Measurements from ENCODE around the gene GDPD5.

Gene GDPD5

DNA sequence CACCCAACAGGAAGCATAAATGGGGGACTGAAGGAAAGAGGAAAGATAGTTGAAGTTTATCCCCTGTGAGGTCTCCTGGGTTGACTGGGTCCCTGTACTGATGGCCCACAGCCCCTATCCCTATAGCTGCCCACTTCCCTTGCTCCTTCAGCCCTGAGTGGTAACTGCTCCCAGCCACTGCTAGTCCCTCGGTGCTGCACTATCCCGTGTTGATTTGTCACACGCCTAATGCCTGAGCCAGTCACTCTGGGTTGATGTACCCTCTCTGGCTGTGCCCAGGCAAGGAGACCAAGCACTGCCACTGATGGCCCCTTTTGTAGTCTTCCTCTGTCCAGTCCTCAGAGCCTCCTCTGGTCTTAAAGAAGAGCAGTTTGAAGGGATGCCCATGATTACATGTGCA is 9.6 kb downstream of the GDPD5 start:
- no peak for FAIRE-seq
- no peak for DNase-seq (ENCODE audit: low spot score)

- FAIRE-seq (no peak), DNase-seq (ENCODE audit: low spot score) (no peak)
Measured at GRCh38 chr11:75514596-75514995, 11.1 kb downstream of the GDPD5 start.

GRCh38 chr11:75513250-75513649 is 12.5 kb downstream of the GDPD5 start:
- no peak for DNase-seq (ENCODE audit: low spot score)
- no peak for FAIRE-seq

DNA sequence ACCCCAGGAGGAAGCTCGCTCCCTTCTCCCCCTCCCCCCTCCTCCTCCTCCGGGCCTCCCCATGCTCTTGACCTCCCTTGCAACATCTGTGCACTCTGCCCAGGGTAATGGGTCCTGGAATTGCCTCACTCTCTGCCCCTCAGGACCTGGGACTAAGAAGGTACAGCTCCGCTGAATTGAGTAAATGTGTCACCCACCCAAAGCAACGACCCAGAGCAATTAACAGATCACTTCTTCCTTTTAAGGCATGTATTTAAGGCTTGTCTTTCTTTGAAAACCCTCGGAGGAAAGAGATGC is 15.1 kb downstream of the GDPD5 start:
- FAIRE-seq (no peak), DNase-seq (ENCODE audit: low spot score) (no peak)

DNA sequence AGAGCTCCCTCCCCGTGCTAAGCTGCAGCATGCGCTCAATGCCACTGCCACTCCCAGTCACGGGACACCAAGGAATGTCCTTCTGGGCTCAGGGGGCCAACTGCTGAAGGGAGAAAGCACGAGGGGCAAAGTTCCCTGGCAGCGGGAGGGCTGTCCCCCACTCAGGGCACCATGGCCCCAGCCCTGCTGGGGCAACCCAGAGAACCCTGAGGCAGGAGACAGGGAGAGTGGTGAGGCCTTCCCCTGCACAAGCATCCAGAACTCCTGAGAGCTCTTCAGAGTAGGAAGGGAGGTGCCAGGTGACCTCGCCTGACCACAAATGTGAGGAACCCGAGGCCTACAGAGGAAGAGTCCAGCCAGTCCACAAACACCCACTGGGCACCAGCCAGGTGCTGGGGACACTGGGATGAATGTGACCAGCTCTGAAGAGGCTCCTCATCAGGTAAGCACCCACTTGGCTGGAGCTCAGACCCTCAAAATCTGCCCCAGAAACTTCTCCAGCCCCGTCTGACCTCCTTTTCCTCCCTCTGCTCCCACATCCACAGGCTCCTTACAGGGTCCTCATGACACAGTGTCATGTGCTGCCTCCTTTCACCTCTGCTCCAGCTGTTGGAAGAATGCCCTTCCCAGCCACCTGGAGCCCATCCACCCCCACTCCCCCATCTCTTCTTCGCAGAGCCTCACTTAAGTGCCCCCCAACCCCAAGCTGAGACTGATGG is 15.6 kb downstream of the GDPD5 start:
- DNase-seq (ENCODE audit: low spot score) (no peak), FAIRE-seq (no peak)

GRCh38 chr11:75509020-75509720 is 16.6 kb downstream of the GDPD5 start:
- DNase-seq (ENCODE audit: low spot score) (no peak), FAIRE-seq (no peak)

DNA sequence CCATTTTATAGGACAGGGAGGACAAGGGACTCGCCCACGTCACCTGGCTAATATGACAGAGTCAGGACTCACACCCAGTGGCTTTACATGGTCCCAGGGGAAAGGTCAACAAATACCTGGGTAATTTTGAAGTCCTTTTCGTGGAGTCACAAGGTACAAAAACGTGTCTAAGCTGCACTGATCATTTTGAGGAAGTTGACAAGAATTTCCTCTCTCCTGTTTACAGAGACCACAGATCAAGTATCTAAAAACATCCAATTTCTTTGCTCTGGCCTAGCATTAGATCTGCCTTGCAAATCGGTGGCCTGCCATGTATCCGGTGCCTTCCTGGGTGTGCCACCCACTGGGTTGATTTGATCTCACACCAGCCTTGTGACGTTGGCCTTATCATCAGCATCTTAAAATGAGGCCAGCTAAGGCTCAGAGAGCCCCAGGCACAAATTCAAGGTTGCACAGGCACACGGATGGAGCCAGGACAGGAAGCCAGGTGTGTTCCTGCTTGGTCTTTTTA is 17.6 kb downstream of the GDPD5 start:
- no peak for FAIRE-seq
- no peak for DNase-seq (ENCODE audit: low spot score)

- no peak for DNase-seq (ENCODE audit: low spot score)
Measured at GRCh38 chr11:75507571-75507970, 18.2 kb downstream of the GDPD5 start.

GRCh38 chr11:75506827-75507226 is 18.9 kb downstream of the GDPD5 start:
- no peak for FAIRE-seq
- DNase-seq (ENCODE audit: low spot score) = no peak

More at GRCh38 chr11:75507571-75507970, 18.2 kb downstream of the GDPD5 start:
- no peak for FAIRE-seq

DNA sequence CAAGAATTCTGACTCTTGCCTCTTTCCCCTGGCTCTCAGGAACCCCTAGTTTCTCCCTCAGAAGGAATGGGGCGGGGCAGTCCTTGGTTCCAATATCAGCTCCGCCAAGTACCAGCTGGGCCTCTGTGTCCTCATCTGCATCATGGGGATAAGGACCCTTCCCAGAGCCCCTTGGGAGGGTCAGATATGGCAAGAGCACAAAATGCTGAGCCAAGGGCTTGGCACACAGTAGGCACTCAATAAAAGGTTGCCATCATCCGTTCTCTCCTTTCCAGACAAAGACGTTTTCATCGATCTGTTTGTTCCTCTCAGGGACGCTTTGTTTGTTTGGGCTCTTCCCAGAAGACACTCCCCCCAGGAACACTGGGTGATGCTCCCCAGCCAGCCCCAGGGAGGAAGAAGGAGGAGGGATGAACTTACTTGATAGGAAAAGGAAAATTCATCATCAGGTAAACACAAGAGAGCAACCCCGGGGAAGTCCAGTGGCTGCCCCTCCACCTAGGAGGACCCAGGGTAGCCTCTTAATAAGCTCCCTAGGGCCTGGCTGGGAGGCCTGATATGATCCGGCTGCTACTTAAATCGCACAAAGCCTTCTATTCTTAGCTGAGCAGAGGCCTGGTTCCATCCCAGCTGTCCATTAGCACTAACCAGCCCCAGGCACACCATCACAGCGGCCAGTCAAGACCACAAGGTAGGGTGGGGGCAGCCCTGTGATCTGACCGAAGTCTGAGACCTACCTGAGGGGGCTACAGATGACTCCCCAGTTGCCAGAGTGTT is 19.6 kb downstream of the GDPD5 start:
- FAIRE-seq (no peak), DNase-seq (ENCODE audit: low spot score) (no peak)

DNA sequence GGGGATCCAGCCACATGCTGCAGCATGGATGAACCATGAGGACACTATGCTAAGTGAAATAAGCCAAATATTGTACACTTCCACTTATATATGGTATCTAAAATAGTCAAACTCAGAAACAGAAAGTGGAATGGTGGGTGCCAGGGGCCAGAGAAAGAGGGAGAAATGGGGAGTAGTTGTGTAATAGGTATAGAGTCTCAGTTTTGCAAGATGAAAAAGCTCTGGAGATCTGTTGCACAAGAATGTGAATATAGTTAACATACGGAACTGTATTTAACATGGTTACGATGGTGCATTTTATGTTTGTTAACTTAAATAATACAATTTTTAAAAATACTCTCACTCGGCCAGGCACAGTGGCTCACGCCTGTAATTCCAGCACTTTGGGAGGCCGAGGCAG is 21.2 kb downstream of the GDPD5 start:
- DNase-seq (ENCODE audit: low spot score) = no peak
- no peak for FAIRE-seq

- DNase-seq (ENCODE audit: low spot score) (no peak), FAIRE-seq (no peak)
Measured at GRCh38 chr11:75503531-75504099, 22.1 kb downstream of the GDPD5 start.

DNA sequence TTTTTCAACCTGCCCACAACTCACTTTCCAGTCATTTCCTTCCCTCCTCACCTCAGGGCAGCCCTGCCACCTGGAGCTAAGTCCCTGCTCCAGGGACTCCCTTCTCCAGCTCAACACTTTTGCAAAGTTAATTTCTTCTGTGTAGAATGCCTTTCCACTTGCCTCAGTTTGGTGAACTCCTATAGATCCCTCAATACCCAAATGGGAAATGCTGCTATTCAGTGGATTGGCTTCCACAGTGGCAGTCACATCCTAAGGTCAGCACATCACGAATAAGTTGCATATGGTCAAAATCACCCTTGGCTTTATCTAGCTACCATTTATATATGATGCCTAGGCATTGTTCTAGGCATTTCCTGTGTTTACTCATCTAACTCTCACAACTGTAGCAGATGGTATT is 23.6 kb downstream of the GDPD5 start:
- FAIRE-seq (no peak), DNase-seq (ENCODE audit: low spot score) (no peak)

DNA sequence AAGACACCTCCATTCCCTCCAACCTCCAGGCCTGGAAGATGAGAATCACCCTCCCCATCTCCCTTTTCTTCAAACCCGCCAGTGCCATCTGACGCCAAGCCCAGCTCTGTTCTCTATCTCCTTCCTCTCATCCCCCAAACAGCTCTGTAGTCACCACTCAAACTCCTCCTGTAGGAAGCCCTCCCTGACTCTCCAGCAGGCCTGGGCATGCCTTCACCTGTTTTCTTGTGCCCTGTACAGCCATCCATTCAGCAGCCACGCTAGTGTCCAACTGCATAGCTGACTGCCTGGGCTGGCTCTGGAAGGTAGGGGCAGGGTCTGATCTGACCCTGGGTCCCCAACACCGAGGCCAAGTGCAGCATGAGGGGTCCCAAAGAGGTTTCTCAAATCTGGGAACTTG is 25.0 kb downstream of the GDPD5 start:
- DNase-seq (ENCODE audit: low spot score) (no peak), FAIRE-seq (no peak)

DNA sequence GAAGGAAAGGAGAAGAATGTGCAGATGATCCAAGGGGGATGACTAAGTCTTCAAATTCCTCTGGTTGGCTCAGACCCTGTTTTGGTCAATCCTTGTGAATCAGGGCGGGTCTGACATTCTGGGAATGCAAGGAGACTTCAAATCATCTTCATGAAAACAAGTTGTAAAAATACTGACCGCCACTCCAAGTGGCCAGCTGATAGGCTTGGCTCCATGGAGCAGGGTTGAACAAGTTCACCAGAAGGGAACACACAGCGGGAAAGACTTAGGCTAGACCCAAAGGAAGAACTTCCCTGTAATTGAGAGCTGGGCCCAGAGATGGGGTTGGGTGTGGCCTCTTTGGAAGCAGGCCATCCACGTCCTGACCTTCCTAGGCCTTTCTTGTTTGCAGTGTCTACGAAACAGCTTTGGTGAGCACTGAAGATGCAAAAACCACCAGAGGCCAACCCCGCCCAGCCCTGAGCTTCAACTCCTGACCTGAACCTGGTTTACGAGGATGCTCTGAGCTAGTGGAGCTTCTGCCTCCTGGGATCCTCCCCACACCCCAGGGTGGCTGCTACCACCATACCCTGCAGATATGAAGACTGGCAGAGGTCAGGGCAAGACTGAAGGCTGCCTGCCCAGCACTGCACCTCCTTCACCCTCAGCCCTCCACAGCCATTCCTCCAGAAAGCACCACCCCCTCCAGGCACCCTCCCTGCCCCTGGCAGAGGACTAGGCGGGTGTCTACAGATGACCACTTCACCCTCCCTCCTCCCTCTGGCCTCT is 26.1 kb downstream of the GDPD5 start:
- FAIRE-seq (no peak), DNase-seq (ENCODE audit: low spot score) (peak; percentile 22)

GRCh38 chr11:75498556-75499255 is 27.0 kb downstream of the GDPD5 start:
- FAIRE-seq = no peak
- no peak for DNase-seq (ENCODE audit: low spot score)

DNA sequence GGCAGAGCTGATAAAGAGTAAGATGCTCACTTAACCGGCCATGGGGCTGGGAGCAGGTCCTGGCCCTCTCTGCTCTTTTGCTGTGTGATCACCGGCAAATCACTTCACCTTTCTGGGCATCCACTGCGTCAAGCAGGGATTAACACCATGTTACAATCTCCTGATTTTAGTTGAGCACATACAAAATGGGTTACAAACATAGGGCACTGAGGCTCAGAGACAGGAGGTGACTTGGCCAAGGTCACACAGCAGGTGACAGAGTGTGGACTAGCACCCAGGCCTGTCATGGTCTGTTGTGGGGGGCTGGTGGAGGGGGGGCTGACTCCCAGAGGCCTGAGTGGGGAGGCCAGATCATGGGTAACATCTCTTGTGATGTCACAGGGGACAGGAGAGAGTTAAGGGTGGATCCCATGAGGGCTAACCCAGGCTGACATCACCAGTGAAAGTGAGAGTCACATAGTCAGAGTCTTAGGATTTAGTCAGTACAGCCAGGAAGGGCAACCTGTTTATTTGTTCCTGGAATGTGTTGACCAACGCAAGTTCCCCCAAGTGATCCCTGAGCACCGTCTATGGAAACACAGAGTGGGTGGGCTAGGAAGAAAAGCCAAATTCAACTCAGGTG is 27.8 kb downstream of the GDPD5 start:
- DNase-seq (ENCODE audit: low spot score) (no peak), FAIRE-seq (no peak)

- DNase-seq (ENCODE audit: low spot score) = no peak
- no peak for FAIRE-seq
Measured at GRCh38 chr11:75496305-75496752, 29.4 kb downstream of the GDPD5 start.

GRCh38 chr11:75495749-75496304 is 29.9 kb downstream of the GDPD5 start:
- no peak for FAIRE-seq

GRCh38 chr11:75493626-75494025 is 32.1 kb downstream of the GDPD5 start:
- FAIRE-seq = no peak

More at GRCh38 chr11:75495749-75496304, 29.9 kb downstream of the GDPD5 start:
- no peak for DNase-seq (ENCODE audit: low spot score)

More at GRCh38 chr11:75493626-75494025, 32.1 kb downstream of the GDPD5 start:
- DNase-seq (ENCODE audit: low spot score) = no peak
